Erythroblast (primary cell): ENCODE results near the gene P2RX6.
"Not testable (repeated sequence)": the region's sequence is repeated elsewhere in the genome, so short reads cannot be mapped to it uniquely, and the experiment has no call there.

Source experiments
- DNase-seq, 2 experiments: peaks; one replicate each; lab custom pipeline; 2025; lab: John Stamatoyannopoulos, UW
- GATA1 ChIP-seq: IDR thresholded peaks from 2 replicates; pipeline ENCODE4 v1.6.1; 2011; ENCODE audit warnings: low read depth, mild to moderate bottlenecking, control low read depth, low read length, moderate library complexity
- POLR2A ChIP-seq: IDR thresholded peaks from 2 replicates; pipeline ENCODE4 v1.6.1; 2011; ENCODE audit warnings: mild to moderate bottlenecking, low read length

Gene P2RX6

GRCh38 chr22:21051831-21052400 is 37.0 kb downstream of the P2RX6 start:
- no peak for DNase-seq
- TF ChIP-seq GATA1 (no peak), POLR2A (no peak)

GRCh38 chr22:21052715-21053459 is 37.9 kb downstream of the P2RX6 start:
- DNase-seq: no peak
- TF ChIP-seq GATA1 (no peak), POLR2A (no peak)

GRCh38 chr22:21054046-21054713 is 39.2 kb downstream of the P2RX6 start:
- TF ChIP-seq GATA1: no peak
- TF ChIP-seq POLR2A: no peak
- DNase-seq: no peak

GRCh38 chr22:21054714-21055563 is 40.0 kb downstream of the P2RX6 start:
- no peak for DNase-seq
- no peak for TF ChIP-seq GATA1
- no peak for TF ChIP-seq POLR2A

- no peak for DNase-seq
- no peak for TF ChIP-seq GATA1
- TF ChIP-seq POLR2A: no peak
Observed at GRCh38 chr22:21055564-21055834, 40.5 kb downstream of the P2RX6 start.

- TF ChIP-seq POLR2A: no peak
- no peak for TF ChIP-seq GATA1
- DNase-seq: no peak
Observed at GRCh38 chr22:21055880-21056319, 40.9 kb downstream of the P2RX6 start.

- DNase-seq: not testable (repeated sequence)
Observed at GRCh38 chr22:21060363-21060762, 45.4 kb downstream of the P2RX6 start.

- DNase-seq: not testable (repeated sequence)
Observed at GRCh38 chr22:21061660-21062321, 46.8 kb downstream of the P2RX6 start.

GRCh38 chr22:21064425-21064824 is 49.5 kb downstream of the P2RX6 start:
- DNase-seq: not testable (repeated sequence)

- no peak for TF ChIP-seq POLR2A
- TF ChIP-seq GATA1: no peak
- DNase-seq: no peak
Observed at GRCh38 chr22:21064917-21065864, 50.2 kb downstream of the P2RX6 start.

- no peak for DNase-seq
- TF ChIP-seq GATA1 (no peak), POLR2A (no peak)
Observed at GRCh38 chr22:21067075-21067900, 52.3 kb downstream of the P2RX6 start.

GRCh38 chr22:21067901-21068680 is 53.1 kb downstream of the P2RX6 start:
- DNase-seq: no peak
- TF ChIP-seq POLR2A: no peak
- TF ChIP-seq GATA1: no peak
